HEK293 (cell line): ENCODE results near the gene KIRREL3.

Experiments
- CTCF ChIP-seq: fragments of 450-650 bp; formaldehyde crosslinking; IDR thresholded peaks from 2 replicates; pipeline ENCODE4 v1.5.1; 2016; ENCODE audit warnings: missing biosample characterization, missing genetic modification characterization
- ZBTB1 ChIP-seq: fragments of 450-650 bp; formaldehyde crosslinking; IDR thresholded peaks from 2 replicates; pipeline ENCODE4 v1.5.1; 2016; ENCODE audit warnings: missing biosample characterization, missing genetic modification characterization
- ZNF214 ChIP-seq: fragments of 450-650 bp; formaldehyde crosslinking; IDR thresholded peaks from 2 replicates; pipeline ENCODE4 v1.5.1; 2017; ENCODE audit warnings: missing biosample characterization, mild to moderate bottlenecking, missing genetic modification characterization, borderline replicate concordance
- ZNF221 ChIP-seq: fragments of 450-650 bp; formaldehyde crosslinking; IDR thresholded peaks from 2 replicates; pipeline ENCODE4 v1.5.1; 2017; ENCODE audit warnings: missing biosample characterization, missing genetic modification characterization, borderline replicate concordance
- ZNF426 ChIP-seq: fragments of 450-650 bp; formaldehyde crosslinking; IDR thresholded peaks from 2 replicates; pipeline ENCODE4 v1.5.1; 2017; ENCODE audit warnings: missing biosample characterization, missing genetic modification characterization, mild to moderate bottlenecking, inconsistent platforms, moderate library complexity
- ZNF549 ChIP-seq: fragments of 450-650 bp; IDR thresholded peaks from 2 replicates; pipeline ENCODE4 v1.5.1; 2018; ENCODE audit warnings: missing biosample characterization, missing genetic modification characterization, mild to moderate bottlenecking, inconsistent platforms, moderate library complexity

GRCh38 chr11:126578426-126578825 is 422.1 kb downstream of the KIRREL3 start:
- no peak for TF ChIP-seq ZNF549 (tag by site-specific recombination)
- no peak for TF ChIP-seq ZBTB1
- no peak for TF ChIP-seq ZNF221 (tag by site-specific recombination)
- TF ChIP-seq CTCF (tag by site-specific recombination) = no peak
- TF ChIP-seq ZNF214 (tag by site-specific recombination) = no peak
- TF ChIP-seq ZNF426 (tag by site-specific recombination) = no peak
